ENCODE results near the gene PLA1A. TPM values are rescaled to one million over a fixed set of nuclear protein-coding genes. Genes with fewer than 3 reads are reported as not detected.
"Not testable (repeated sequence)": the region's sequence is repeated elsewhere in the genome, so short reads cannot be mapped to it uniquely, and the experiment has no call there.

Gene PLA1A
- total RNA-seq, 2 experiments from 2014 or later, result 0.13 TPM; not detected in 1

GRCh38 chr3:119571230-119571629 is 26.5 kb upstream of the PLA1A start:
- ChIA-PET CTCF (no interaction called here), POLR2A (no interaction called here)

- ChIA-PET POLR2A (no interaction called here), CTCF (interaction anchor here (0.8 kb wide), 1 partner anchor 10 kb away, joined by 3 read pairs; no protein-coding TSS in a partner anchor)
Measured at GRCh38 chr3:119571688-119572087, 26.0 kb upstream of the PLA1A start.

- CTCF ChIA-PET, result interaction anchor here (1.1 kb wide), 1 partner anchor 17 kb away, joined by 3 read pairs; no protein-coding TSS in a partner anchor
- POLR2A ChIA-PET, result no interaction called here
Measured at GRCh38 chr3:119575507-119575906, 22.2 kb upstream of the PLA1A start.

GRCh38 chr3:119579366-119580066 is 18.2 kb upstream of the PLA1A start, which contains the start of gene ADPRH:
TSS of gene ADPRH (plus strand) at chr3:119579492. CDS start at chr3:119582170, 2,678 bp downstream.
- POLR2A ChIA-PET, result no interaction called here
- CTCF ChIA-PET, result interaction anchor here (1.1 to 1.5 kb wide), 2 partner anchors 20 to 60 kb away, joined by 3 to 4 read pairs; partner anchors contain the start of gene CD80

GRCh38 chr3:119580067-119580760 is 17.5 kb upstream of the PLA1A start:
- ChIA-PET CTCF (interaction anchor here (0.8 to 1.5 kb wide), 5 partner anchors 11 to 97 kb away, joined by 3 to 4 read pairs (median 3); partner anchors contain the start of genes CD80 and COX17), POLR2A (interaction anchor here (0.6 kb wide), 2 partner anchors 86 to 132 kb away, joined by 3 to 5 read pairs; no protein-coding TSS in a partner anchor)

- CTCF ChIA-PET, result no interaction called here
- POLR2A ChIA-PET, result no interaction called here
Measured at GRCh38 chr3:119582178-119582577, 15.5 kb upstream of the PLA1A start.

- POLR2A ChIA-PET, result no interaction called here
- CTCF ChIA-PET, result no interaction called here
Measured at GRCh38 chr3:119585208-119585607, 12.5 kb upstream of the PLA1A start.

- CTCF ChIA-PET, result no interaction called here
Measured at GRCh38 chr3:119585856-119586570, 11.7 kb upstream of the PLA1A start.

GRCh38 chr3:119586733-119587172 is 10.9 kb upstream of the PLA1A start:
- POLR2A ChIA-PET, result no interaction called here
- CTCF ChIA-PET, result interaction anchor here (0.9 kb wide), 1 partner anchor 14 kb away, joined by 4 read pairs; no protein-coding TSS in a partner anchor

More at GRCh38 chr3:119585856-119586570, 11.7 kb upstream of the PLA1A start:
- POLR2A ChIA-PET, result no interaction called here

- POLR2A ChIA-PET, result interaction anchor here (0.6 to 0.8 kb wide), 2 partner anchors 28 to 220 kb away, joined by 3 read pairs; partner anchors contain the start of gene CD80
- CTCF ChIA-PET, result no interaction called here
Measured at GRCh38 chr3:119588112-119588511, 9.6 kb upstream of the PLA1A start.

GRCh38 chr3:119589102-119589773 is 8.4 kb upstream of the PLA1A start:
- ChIA-PET POLR2A (no interaction called here), CTCF (no interaction called here)

GRCh38 chr3:119590706-119591105 is 7.0 kb upstream of the PLA1A start:
- POLR2A ChIA-PET, result no interaction called here

GRCh38 chr3:119592861-119593260 is 4.8 kb upstream of the PLA1A start:
- ChIA-PET CTCF (interaction anchor here (1.0 kb wide), 1 partner anchor 8 kb away, joined by 3 read pairs; no protein-coding TSS in a partner anchor), POLR2A (no interaction called here)

More at GRCh38 chr3:119590706-119591105, 7.0 kb upstream of the PLA1A start:
- CTCF ChIA-PET, result no interaction called here

GRCh38 chr3:119594066-119594465 is 3.6 kb upstream of the PLA1A start:
- ChIA-PET POLR2A (no interaction called here), CTCF (no interaction called here)

GRCh38 chr3:119594929-119595328 is 2.8 kb upstream of the PLA1A start:
- CTCF ChIA-PET, result interaction anchor here (0.6 kb wide), 1 partner anchor 43 kb away, joined by 3 read pairs; no protein-coding TSS in a partner anchor
- POLR2A ChIA-PET, result not testable (repeated sequence)

GRCh38 chr3:119595639-119596334 is 1.9 kb upstream of the PLA1A start:
- ChIA-PET CTCF (no interaction called here), POLR2A (no interaction called here)

GRCh38 chr3:119596398-119596797 is 1.3 kb upstream of the PLA1A start:
- POLR2A ChIA-PET, result no interaction called here
- CTCF ChIA-PET, result no interaction called here

- CTCF ChIA-PET, result no interaction called here
- POLR2A ChIA-PET, result no interaction called here
Measured at GRCh38 chr3:119598410-119599098, 869 bp downstream of the PLA1A start.
